NB4 (cell line): ENCODE results near the gene SMIM7.

Experiments used
- DNase-seq: peaks from one replicate; pipeline ENCODE4 v3.0.0; 2010; ENCODE audit warnings: low read depth
- H3K4me3 ChIP-seq: one replicate; pipeline ENCODE4 v1.5.1; 2011; ENCODE audit warnings: mild to moderate bottlenecking, low read depth, low read length, moderate library complexity
- CTCF ChIP-seq: IDR thresholded peaks from one replicate; pipeline ENCODE4 v1.5.1; 2012; ENCODE audit warnings: low read depth, low read length
- MAX ChIP-seq: IDR thresholded peaks from 2 replicates; pipeline ENCODE4 v1.6.1; 2011; ENCODE audit warnings: low read depth, low read length
- MYC ChIP-seq: IDR thresholded peaks from 2 replicates; pipeline ENCODE4 v1.6.1; 2011; ENCODE audit warnings: low read depth, low read length
- POLR2A ChIP-seq: IDR thresholded peaks from 2 replicates; pipeline ENCODE4 v1.6.1; 2011; ENCODE audit warnings: mild to moderate bottlenecking; ENCODE audit not compliant: insufficient read length; ENCODE audit errors: extremely low read depth

The SMIM7 gene

GRCh38 chr19:16614941-16615340, 45.0 kb downstream of the SMIM7 start:
- DNase-seq, result no peak
- no peak for TF ChIP-seq MAX
- TF ChIP-seq MYC, result no peak
- no peak for TF ChIP-seq POLR2A
- no peak for TF ChIP-seq CTCF
- H3K4me3 ChIP-seq, result no peak overlapping the region

GRCh38 chr19:16613841-16614240, 46.1 kb downstream of the SMIM7 start:
- no peak overlapping the region for H3K4me3 ChIP-seq
- TF ChIP-seq CTCF, result no peak
- no peak for TF ChIP-seq MYC
- no peak for TF ChIP-seq POLR2A
- no peak for TF ChIP-seq MAX
- no peak for DNase-seq

GRCh38 chr19:16612636-16613035, 47.3 kb downstream of the SMIM7 start:
- no peak overlapping the region for H3K4me3 ChIP-seq
- no peak for TF ChIP-seq MAX
- peak; percentile 64 for DNase-seq

GRCh38 chr19:16611121-16611520, 48.8 kb downstream of the SMIM7 start:
- no peak for DNase-seq
- H3K4me3 ChIP-seq, result no peak overlapping the region
- TF ChIP-seq MAX, result no peak
- no peak for TF ChIP-seq POLR2A
- TF ChIP-seq CTCF, result no peak
- no peak for TF ChIP-seq MYC

- no peak for TF ChIP-seq MAX
- TF ChIP-seq MYC, result no peak
- no peak for TF ChIP-seq POLR2A
- no peak for TF ChIP-seq CTCF
- no peak for DNase-seq
- H3K4me3 ChIP-seq, result no peak overlapping the region
Measured at GRCh38 chr19:16609511-16610200, 50.3 kb downstream of the SMIM7 start.

GRCh38 chr19:16608290-16608739, 51.6 kb downstream of the SMIM7 start:
- no peak overlapping the region for H3K4me3 ChIP-seq
- peak; percentile 38 for DNase-seq
- TF ChIP-seq CTCF (no peak), MAX (no peak), MYC (no peak), POLR2A (no peak)
